Measurements from ENCODE around the gene APBB2.

- TF ChIP-seq CTCF (IDR thresholded peaks at IDR 0.05; ENCODE audit: low read depth, low read length, poor library complexity, severe bottlenecking) (no peak), EZH2phosphoT487 (IDR thresholded peaks at IDR 0.05; ENCODE audit: borderline replicate concordance, low read length) (no peak)
Observed at GRCh38 chr4:40939856-40940255, 274.5 kb downstream of the APBB2 start.

Data from DOHH2 (cell line).